ENCODE results near the gene TBCD.

Gene TBCD

GRCh38 chr17:82902972-82903874 is 151.4 kb downstream of the TBCD start:
- no peak for DNase-seq (ENCODE audit: low read depth)

GRCh38 chr17:82905130-82905529 is 153.3 kb downstream of the TBCD start:
- DNase-seq (ENCODE audit: low read depth) = no peak

- DNase-seq (ENCODE audit: low read depth) = no peak
These were observed 156.1 kb downstream of the TBCD start for GRCh38 chr17:82907797-82908542.

- no peak for DNase-seq (ENCODE audit: low read depth)
These were observed 156.8 kb downstream of the TBCD start for GRCh38 chr17:82908543-82909160.

- DNase-seq (ENCODE audit: low read depth) = no peak
These were observed 157.5 kb downstream of the TBCD start for GRCh38 chr17:82909322-82909904.

GRCh38 chr17:82910041-82910481 is 158.2 kb downstream of the TBCD start:
- DNase-seq (ENCODE audit: low read depth) = no peak

GRCh38 chr17:82910770-82911169 is 158.9 kb downstream of the TBCD start:
- no peak for DNase-seq (ENCODE audit: low read depth)

- no peak for DNase-seq (ENCODE audit: low read depth)
These were observed 160.0 kb downstream of the TBCD start for GRCh38 chr17:82911822-82912221.

GRCh38 chr17:82912484-82913089 is 160.7 kb downstream of the TBCD start:
- no peak for DNase-seq (ENCODE audit: low read depth)

GRCh38 chr17:82913304-82914043 is 161.6 kb downstream of the TBCD start:
- DNase-seq (ENCODE audit: low read depth) = no peak

- DNase-seq (ENCODE audit: low read depth) = no peak
These were observed 162.5 kb downstream of the TBCD start for GRCh38 chr17:82914375-82914774.

GRCh38 chr17:82915010-82915756 is 163.3 kb downstream of the TBCD start:
- DNase-seq (ENCODE audit: low read depth) = no peak

GRCh38 chr17:82915757-82916027 is 163.8 kb downstream of the TBCD start:
- no peak for DNase-seq (ENCODE audit: low read depth)

GRCh38 chr17:82917699-82918345 is 166.0 kb downstream of the TBCD start:
- DNase-seq (ENCODE audit: low read depth) = no peak

- DNase-seq (ENCODE audit: low read depth) = no peak
These were observed 166.6 kb downstream of the TBCD start for GRCh38 chr17:82918508-82918907.

- DNase-seq (ENCODE audit: low read depth) = no peak
These were observed 168.3 kb downstream of the TBCD start for GRCh38 chr17:82920150-82920549.

GRCh38 chr17:82920715-82921114 is 168.8 kb downstream of the TBCD start:
- no peak for DNase-seq (ENCODE audit: low read depth)

- no peak for DNase-seq (ENCODE audit: low read depth)
These were observed 169.6 kb downstream of the TBCD start for GRCh38 chr17:82921426-82921825.

GRCh38 chr17:82922646-82923045 is 170.8 kb downstream of the TBCD start:
- no peak for DNase-seq (ENCODE audit: low read depth)
